ENCODE data around the gene GORAB. TPM values are rescaled to one million over a fixed set of nuclear protein-coding genes. Genes with fewer than 3 reads are reported as not detected.
A peak's percentile ranks its signal among the peaks of the same experiment; 100 is the strongest.

GORAB gene
- total and polyA plus RNA-seq, 2 of the 8 experiments (the other 6 are each of a cell fraction or from before 2014, with no cell fraction given), result 4.0 to 9.6 TPM

DNA sequence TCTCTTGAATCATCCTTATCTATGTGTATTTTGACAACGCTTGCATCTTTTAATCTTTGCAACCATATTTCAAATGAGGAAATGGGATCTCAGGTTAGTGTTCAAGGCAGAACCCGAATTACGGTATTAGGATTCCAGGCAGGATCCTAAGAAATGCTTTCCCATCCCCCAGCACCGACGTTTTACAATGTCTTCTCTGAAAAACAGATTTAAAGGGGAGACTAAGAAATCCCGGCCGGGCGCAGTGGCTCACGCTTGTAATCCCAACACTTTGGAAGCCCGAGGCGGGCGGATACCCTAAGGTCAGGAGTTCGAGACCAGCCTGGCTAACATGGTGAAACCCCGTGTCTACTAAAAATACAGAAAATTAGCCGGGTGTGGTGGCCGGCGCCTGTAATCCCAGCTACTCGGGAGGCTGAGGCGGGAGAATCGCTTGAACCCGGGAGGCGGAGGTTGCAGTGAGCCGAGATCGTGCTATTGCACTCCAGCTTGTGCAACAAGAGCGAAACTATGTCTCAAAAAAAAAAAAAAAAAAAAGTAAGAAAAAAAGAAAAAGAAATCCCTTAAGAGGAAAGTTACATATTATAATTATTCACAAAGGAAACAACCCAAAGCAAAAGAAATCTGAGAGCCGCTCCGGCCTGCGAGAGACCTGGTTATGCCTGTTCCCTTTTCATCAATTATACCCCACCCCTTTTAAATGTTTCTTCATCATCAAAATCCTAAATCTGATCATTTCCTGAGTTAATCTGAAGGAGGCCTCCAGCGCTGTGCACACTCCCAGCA lies 801 bp upstream of the GORAB start:
- Histone ChIP-seq H2AFZ (ENCODE audit: low read length) (peak overlapping the region; percentile 96), H3K79me1 (ENCODE audit: low read depth, low read length) (no peaks in the 10 kb centered on the region; the same call in 1 of the 2 replicates), H4K8ac (ENCODE audit: extremely low read depth, insufficient read depth, low read length) (peak overlapping the region; percentile 84), H4K91ac (replicated peaks; ENCODE audit: insufficient read length, low read length) (no peak overlapping the region), H2BK12ac (ENCODE audit: low read depth, low read length) (peak overlapping the region; percentile 95; the same call in 1 of the 2 replicates), H2BK5ac (ENCODE audit: low read depth, low read length) (peak overlapping the region; percentile 98; the same call in 1 of the 2 replicates), H2AK5ac (ENCODE audit: low read depth, low read length) (no peak overlapping the region), H3K14ac (ENCODE audit: insufficient read length) (no peak overlapping the region), H3K27ac (ENCODE audit: low read depth, low read length) (peak overlapping the region; percentile 97), H3K4me3 (ENCODE audit: extremely low read depth in 1 of 4, insufficient read depth in 2 of 4, low read depth in 3 of 4, low read length in 4 of 4) (peak overlapping the region; percentile 55 to 91 (median 64)), H4K5ac (ENCODE audit: insufficient read length, low read depth, low read length) (peak overlapping the region; percentile 31), H3K18ac (ENCODE audit: extremely low read depth, low read length) (peak overlapping the region; percentile 98), H3K23ac (ENCODE audit: insufficient read length) (no peak overlapping the region), H3K79me2 (ENCODE audit: control insufficient read depth in 1 of 2, insufficient read depth in 2 of 2, low read length in 2 of 2) (peaks cover 13 to 39% of the 10 kb centered on the region in 2 experiments; a peak in 3 of 4 replicates), H3K23me2 (ENCODE audit: low read depth, low read length) (peaks cover 11% of the 10 kb centered on the region), H2BK15ac (ENCODE audit: low read length) (no peak overlapping the region), H3K56ac (replicated peaks; ENCODE audit: insufficient read length, low read depth, low read length) (no peak overlapping the region), H3K4me2 (ENCODE audit: insufficient read depth in 1 of 2, low read depth in 2 of 2, low read length in 2 of 2) (peak overlapping the region; percentile 78 to 88), H3K9me3 (ENCODE audit: insufficient read depth in 2 of 2, low read depth in 1 of 2, low read length in 1 of 2) (no peaks in the 10 kb centered on the region), H3K9ac (replicated peaks in 1 of 4; ENCODE audit: extremely low read depth in 1 of 4, low read depth in 3 of 4, low read length in 3 of 4) (peak overlapping the region; percentile 72 to 95 (median 88)), H4K20me1 (replicated peaks in 1 of 2; ENCODE audit: control insufficient read depth in 1 of 2, insufficient read depth in 2 of 2, low read length in 2 of 2) (no peaks in the 10 kb centered on the region), H2BK20ac (ENCODE audit: low read length) (no peak overlapping the region), H3K27me3 (replicated peaks in 1 of 4; ENCODE audit: control insufficient read depth in 3 of 4, extremely low read depth in 1 of 4, insufficient read depth in 3 of 4, low read length in 3 of 4) (no peaks in the 10 kb centered on the region), H3K36me3 (ENCODE audit: control insufficient read depth in 2 of 4, insufficient read depth in 4 of 4, low read length in 3 of 4) (no peaks in the 10 kb centered on the region), H3K4ac (replicated peaks; ENCODE audit: insufficient read length, low read depth, low read length) (no peak overlapping the region), H3K4me1 (replicated peaks in 1 of 4; ENCODE audit: control insufficient read depth in 3 of 4, insufficient read depth in 4 of 4, low read length in 3 of 4) (peaks cover 0 to 4% (median 0%) of the 10 kb centered on the region in 4 experiments; a peak in 2 of 7 replicates), H2BK120ac (replicated peaks; ENCODE audit: low read depth, low read length) (no peak overlapping the region)
- no peak for DNase-seq (ENCODE audit: low read depth in 1 of 2, low spot score in 2 of 2)
- FAIRE-seq, result no peak
- ChIA-PET CTCF (ENCODE audit: partially characterized antibody) (interaction anchor here (1.0 kb wide), 1 partner anchor 457 kb away, joined by 3 read pairs; the partner anchor contains the start of gene KIFAP3), POLR2A (ENCODE audit: partially characterized antibody) (interaction anchor here (2.3 kb wide), 1 partner anchor 637 kb away, joined by 6 read pairs; the partner anchor contains the start of gene SCYL3)
- WGBS, 2 experiments (ENCODE audit: extremely low coverage in 1 of 2, insufficient coverage in 1 of 2, insufficient read length in 1 of 2, insufficient replicate concordance in 2 of 2, low coverage in 1 of 2, low lambda C conversion rate in 2 of 2, missing lambda C conversion rate in 1 of 2), result 47% methylated on average over 29 of the region's 29 CpGs; no CpG with 5 or more reads in 1 of the 2 experiments
- no peak for TF ChIP-seq POLR2AphosphoS5 (IDR thresholded peaks at IDR 0.05; ENCODE audit: low read depth, low read length)
- TF ChIP-seq EZH2 (IDR thresholded peaks at IDR 0.05; ENCODE audit: low read depth, low read length, severe bottlenecking), result no peak
- TF ChIP-seq, protein P1, sequence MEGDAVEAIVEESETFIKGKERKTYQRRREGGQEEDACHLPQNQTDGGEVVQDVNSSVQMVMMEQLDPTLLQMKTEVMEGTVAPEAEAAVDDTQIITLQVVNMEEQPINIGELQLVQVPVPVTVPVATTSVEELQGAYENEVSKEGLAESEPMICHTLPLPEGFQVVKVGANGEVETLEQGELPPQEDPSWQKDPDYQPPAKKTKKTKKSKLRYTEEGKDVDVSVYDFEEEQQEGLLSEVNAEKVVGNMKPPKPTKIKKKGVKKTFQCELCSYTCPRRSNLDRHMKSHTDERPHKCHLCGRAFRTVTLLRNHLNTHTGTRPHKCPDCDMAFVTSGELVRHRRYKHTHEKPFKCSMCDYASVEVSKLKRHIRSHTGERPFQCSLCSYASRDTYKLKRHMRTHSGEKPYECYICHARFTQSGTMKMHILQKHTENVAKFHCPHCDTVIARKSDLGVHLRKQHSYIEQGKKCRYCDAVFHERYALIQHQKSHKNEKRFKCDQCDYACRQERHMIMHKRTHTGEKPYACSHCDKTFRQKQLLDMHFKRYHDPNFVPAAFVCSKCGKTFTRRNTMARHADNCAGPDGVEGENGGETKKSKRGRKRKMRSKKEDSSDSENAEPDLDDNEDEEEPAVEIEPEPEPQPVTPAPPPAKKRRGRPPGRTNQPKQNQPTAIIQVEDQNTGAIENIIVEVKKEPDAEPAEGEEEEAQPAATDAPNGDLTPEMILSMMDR (IDR thresholded peaks at IDR 0.05; ENCODE audit: control extremely low read depth in 1 of 3, insufficient read depth in 1 of 3, low read depth in 1 of 3, low read length in 3 of 3), result no peak
- TF ChIP-seq SRF (IDR thresholded peaks at IDR 0.05; ENCODE audit: low read depth, low read length), result no peak
- TF ChIP-seq, protein P2, sequence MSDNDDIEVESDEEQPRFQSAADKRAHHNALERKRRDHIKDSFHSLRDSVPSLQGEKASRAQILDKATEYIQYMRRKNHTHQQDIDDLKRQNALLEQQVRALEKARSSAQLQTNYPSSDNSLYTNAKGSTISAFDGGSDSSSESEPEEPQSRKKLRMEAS (IDR thresholded peaks at IDR 0.05), result no peak
- TF ChIP-seq SAP30 (IDR thresholded peaks at IDR 0.05; ENCODE audit: insufficient read depth, insufficient replicate concordance, low read length), result no peak
- TF ChIP-seq KDM1A (IDR thresholded peaks at IDR 0.05; ENCODE audit: borderline replicate concordance, low read length), result no peak
- TF ChIP-seq RBBP5 (IDR thresholded peaks at IDR 0.05; ENCODE audit: borderline replicate concordance, low read depth, low read length), result no peak

Data from H1 (cell line).